HUDEP-2 (cell line): ENCODE measurements around the gene MTCH2.
"Not testable (repeated sequence)": the region's sequence is repeated elsewhere in the genome, so short reads cannot be mapped to it uniquely, and the experiment has no call there.

Experiments used
- DNase-seq, 76 experiments: peaks; one replicate each; lab custom pipeline; 2025; ENCODE audit not compliant: unreplicated experiment in 76 of 76; lab: John Stamatoyannopoulos, UW

MTCH2 gene

GRCh38 chr11:47640506-47640905 lies 1.9 kb downstream of the MTCH2 start:
- not testable (repeated sequence) for DNase-seq

GRCh38 chr11:47636331-47636730 lies 6.0 kb downstream of the MTCH2 start:
- DNase-seq: not testable (repeated sequence)

GRCh38 chr11:47631473-47631872 lies 10.9 kb downstream of the MTCH2 start:
- no peak for DNase-seq

- no peak for DNase-seq
Measured at GRCh38 chr11:47628026-47628425, 14.3 kb downstream of the MTCH2 start.

- no peak for DNase-seq
Measured at GRCh38 chr11:47626234-47626633, 16.1 kb downstream of the MTCH2 start.

GRCh38 chr11:47620836-47621378 lies 21.5 kb downstream of the MTCH2 start:
- DNase-seq: no peak

- no peak for DNase-seq
Measured at GRCh38 chr11:47617417-47617809, 24.9 kb downstream of the MTCH2 start.

- peak in 35 of 76 experiments; percentile 1 to 53 (median 23) for DNase-seq
Measured at GRCh38 chr11:47616726-47617416, 25.5 kb downstream of the MTCH2 start.

- no peak for DNase-seq
Measured at GRCh38 chr11:47615249-47615648, 27.1 kb downstream of the MTCH2 start.

GRCh38 chr11:47611348-47611794 lies 31.0 kb downstream of the MTCH2 start:
- no peak for DNase-seq

GRCh38 chr11:47609675-47610074 lies 32.7 kb downstream of the MTCH2 start:
- peak in 67 of 76 experiments; percentile 7 to 85 (median 45) for DNase-seq

- no peak for DNase-seq
Measured at GRCh38 chr11:47607380-47607779, 35.0 kb downstream of the MTCH2 start.

GRCh38 chr11:47606731-47607130 lies 35.6 kb downstream of the MTCH2 start:
- DNase-seq: no peak

GRCh38 chr11:47605921-47606320 lies 36.4 kb downstream of the MTCH2 start:
- no peak for DNase-seq

GRCh38 chr11:47603295-47603694 lies 39.1 kb downstream of the MTCH2 start:
- no peak for DNase-seq

- DNase-seq: no peak
Measured at GRCh38 chr11:47599902-47600301, 42.5 kb downstream of the MTCH2 start.

GRCh38 chr11:47595967-47596366 lies 46.4 kb downstream of the MTCH2 start:
- no peak for DNase-seq

GRCh38 chr11:47595029-47595428 lies 47.3 kb downstream of the MTCH2 start:
- no peak for DNase-seq

- DNase-seq: no peak
Measured at GRCh38 chr11:47593934-47594855, 48.2 kb downstream of the MTCH2 start, which contains the start of gene C1QTNF4. Gene C1QTNF4 (minus strand): TSS chr11:47594411. CDS start chr11:47590810, 3,601 bp downstream.

GRCh38 chr11:47593492-47593933 lies 48.8 kb downstream of the MTCH2 start:
- no peak for DNase-seq

GRCh38 chr11:47592970-47593369 lies 49.4 kb downstream of the MTCH2 start:
- no peak for DNase-seq
